ENCODE results near the gene CADM1. TPM values are rescaled to one million over a fixed set of nuclear protein-coding genes. Genes with fewer than 3 reads are reported as not detected.

Gene CADM1
- total and polyA plus RNA-seq, 11 donors: 11.4 to 80.2 (median 40.6) TPM

DNA sequence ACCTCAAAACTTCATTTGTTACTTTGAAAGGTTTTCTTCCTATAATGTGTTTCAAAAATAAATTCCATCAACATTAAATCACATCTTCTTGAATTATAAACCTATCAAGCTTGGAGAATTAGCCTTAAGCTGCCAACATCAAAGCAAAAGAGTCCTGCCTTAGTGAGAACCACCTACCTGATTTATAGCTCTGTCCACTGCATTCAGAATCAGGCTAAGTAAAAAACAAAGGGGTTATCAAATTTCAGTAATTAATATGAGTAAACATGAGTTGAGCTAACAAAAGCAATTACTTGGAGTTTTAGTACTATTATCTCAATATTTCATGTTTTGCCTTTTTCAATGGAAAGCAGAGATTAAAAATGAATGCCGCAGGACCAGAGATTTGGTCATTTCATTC is 73.9 kb downstream of the CADM1 start:
- Histone ChIP-seq H3K27me3 (no peaks in the 10 kb centered on the region), H3K36me3 (no peaks in the 10 kb centered on the region), H3K4me3 (no peak overlapping the region), H3K4me1 (no peaks in the 10 kb centered on the region), H3K27ac (no peak overlapping the region), H3K9me3 (no peaks in the 10 kb centered on the region)
- TF ChIP-seq POLR2A (IDR thresholded peaks at IDR 0.05): no peak
- TF ChIP-seq, protein P1, sequence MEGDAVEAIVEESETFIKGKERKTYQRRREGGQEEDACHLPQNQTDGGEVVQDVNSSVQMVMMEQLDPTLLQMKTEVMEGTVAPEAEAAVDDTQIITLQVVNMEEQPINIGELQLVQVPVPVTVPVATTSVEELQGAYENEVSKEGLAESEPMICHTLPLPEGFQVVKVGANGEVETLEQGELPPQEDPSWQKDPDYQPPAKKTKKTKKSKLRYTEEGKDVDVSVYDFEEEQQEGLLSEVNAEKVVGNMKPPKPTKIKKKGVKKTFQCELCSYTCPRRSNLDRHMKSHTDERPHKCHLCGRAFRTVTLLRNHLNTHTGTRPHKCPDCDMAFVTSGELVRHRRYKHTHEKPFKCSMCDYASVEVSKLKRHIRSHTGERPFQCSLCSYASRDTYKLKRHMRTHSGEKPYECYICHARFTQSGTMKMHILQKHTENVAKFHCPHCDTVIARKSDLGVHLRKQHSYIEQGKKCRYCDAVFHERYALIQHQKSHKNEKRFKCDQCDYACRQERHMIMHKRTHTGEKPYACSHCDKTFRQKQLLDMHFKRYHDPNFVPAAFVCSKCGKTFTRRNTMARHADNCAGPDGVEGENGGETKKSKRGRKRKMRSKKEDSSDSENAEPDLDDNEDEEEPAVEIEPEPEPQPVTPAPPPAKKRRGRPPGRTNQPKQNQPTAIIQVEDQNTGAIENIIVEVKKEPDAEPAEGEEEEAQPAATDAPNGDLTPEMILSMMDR (IDR thresholded peaks at IDR 0.05): no peak
- intact Hi-C loops (cut with DNase I): no loop called here
- no peak for ATAC-seq
- WGBS, 4 donors: 96 to 100% (median 98%) methylated on average over 1 of the region's 1 CpG
- no peak for DNase-seq

DNA sequence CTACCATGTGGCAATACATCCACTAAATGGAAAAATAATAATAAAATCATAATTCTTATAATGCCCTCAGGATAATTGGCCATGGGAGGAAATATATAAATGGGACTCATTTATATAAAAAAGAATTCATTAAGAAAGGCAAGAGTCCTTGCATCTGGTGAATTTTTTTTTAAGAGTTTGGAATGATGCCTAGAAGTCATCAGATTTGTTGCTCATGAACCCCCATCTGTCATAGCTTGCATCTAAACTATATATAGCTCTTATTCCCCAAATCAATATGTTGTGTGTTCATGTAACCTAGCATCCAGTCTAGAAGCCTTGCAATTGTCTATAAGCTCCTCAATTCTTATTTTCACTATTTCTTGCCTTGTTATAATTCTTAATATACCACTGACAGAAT is 75.9 kb downstream of the CADM1 start:
- H3K4me1 ChIP-seq: peaks cover 0 to 3% (median 0%) of the 10 kb centered on the region in 12 donors

DNA sequence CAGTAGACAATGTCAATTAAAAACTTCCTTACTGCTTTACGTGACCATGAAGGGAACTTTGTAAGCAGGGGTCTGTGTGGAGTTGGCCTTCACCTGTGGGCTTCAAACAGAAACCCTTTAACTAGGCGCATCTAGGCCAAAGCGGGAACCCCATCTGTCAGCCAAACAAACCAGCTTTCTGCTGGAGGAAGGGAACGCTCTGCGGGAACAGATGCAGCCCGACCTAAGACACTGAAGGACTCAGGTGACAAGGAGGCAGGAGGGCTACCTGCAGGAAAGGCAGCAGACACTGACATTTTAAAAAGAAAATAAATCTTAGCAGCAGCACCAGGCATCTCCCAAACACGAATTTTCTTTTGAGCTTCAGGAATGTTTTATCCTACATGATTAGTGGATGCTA is 78.4 kb downstream of the CADM1 start:
- Histone ChIP-seq H3K36me3 (no peaks in the 10 kb centered on the region), H3K27ac (no peak overlapping the region), H3K4me3 (no peak overlapping the region), H3K9me3 (no peaks in the 10 kb centered on the region), H3K27me3 (no peaks in the 10 kb centered on the region), H3K4me1 (peaks cover 0 to 9% (median 0%) of the 10 kb centered on the region in 12 donors)
- TF ChIP-seq, protein P1 (IDR thresholded peaks at IDR 0.05): no peak
- no peak for DNase-seq
- intact Hi-C loops (cut with DNase I): no loop called here
- 83 to 89% (median 85%) methylated on average over 7 of the region's 7 CpGs for WGBS, 4 donors
- no peak for ATAC-seq

More for the DNA sequence above, 75.9 kb downstream of the CADM1 start:
- DNase-seq (no peak), ATAC-seq (no peak)
- intact Hi-C loops (cut with DNase I): no loop called here
- H3K9me3 ChIP-seq: no peaks in the 10 kb centered on the region
- TF ChIP-seq, protein P1 (IDR thresholded peaks at IDR 0.05): no peak
- TF ChIP-seq POLR2A (IDR thresholded peaks at IDR 0.05): no peak
- H3K4me3 ChIP-seq: no peak overlapping the region
- no peak overlapping the region for H3K27ac ChIP-seq
- no peaks in the 10 kb centered on the region for H3K36me3 ChIP-seq
- no peaks in the 10 kb centered on the region for H3K27me3 ChIP-seq

DNA sequence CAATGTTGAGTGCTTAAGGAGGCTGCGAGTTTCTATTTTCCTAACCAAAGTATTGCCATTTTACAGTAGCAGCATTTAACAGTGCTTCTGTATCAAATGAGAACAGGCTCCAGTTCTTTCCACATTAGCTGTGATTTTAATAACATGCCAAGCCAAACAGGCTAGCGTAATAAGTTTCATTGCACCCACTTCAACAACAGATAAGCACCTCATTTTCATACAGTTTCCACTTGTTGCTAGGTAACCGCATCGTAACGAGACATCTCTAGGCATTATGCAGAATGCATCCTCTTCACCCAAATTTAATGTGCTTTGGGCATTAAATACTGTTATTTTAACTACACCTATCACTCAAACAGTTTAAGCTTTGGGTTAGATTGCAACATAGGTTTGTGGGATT is 79.0 kb downstream of the CADM1 start:
- no peak overlapping the region for H3K27ac ChIP-seq
- no peak for TF ChIP-seq POLR2A (IDR thresholded peaks at IDR 0.05)
- TF ChIP-seq, protein P1 (IDR thresholded peaks at IDR 0.05): no peak
- no peaks in the 10 kb centered on the region for H3K27me3 ChIP-seq
- 56 to 67% (median 61%) methylated on average over 5 of the region's 5 CpGs for WGBS, 4 donors
- intact Hi-C loops (cut with DNase I): no loop called here
- no peaks in the 10 kb centered on the region for H3K36me3 ChIP-seq
- no peak for DNase-seq
- no peaks in the 10 kb centered on the region for H3K9me3 ChIP-seq
- peak in 1 of 4 donors; percentile 30 for ATAC-seq
- no peak overlapping the region for H3K4me3 ChIP-seq
- peaks cover 0 to 11% (median 0%) of the 10 kb centered on the region in 12 donors for H3K4me1 ChIP-seq

Measured in heart left ventricle (tissue), 16 donors.